ENCODE data around the gene CEP162. TPM values are rescaled to one million over a fixed set of nuclear protein-coding genes. Genes with fewer than 3 reads are reported as not detected.

Gene CEP162
- total and polyA plus RNA-seq, 2 of the 8 experiments (the other 6 are each of a cell fraction or from before 2014, with no cell fraction given), result 1.3 to 10.6 TPM

GRCh38 chr6:84227044-84227433 is 404 bp downstream of the CEP162 start (continued):
- TF ChIP-seq, protein P1, sequence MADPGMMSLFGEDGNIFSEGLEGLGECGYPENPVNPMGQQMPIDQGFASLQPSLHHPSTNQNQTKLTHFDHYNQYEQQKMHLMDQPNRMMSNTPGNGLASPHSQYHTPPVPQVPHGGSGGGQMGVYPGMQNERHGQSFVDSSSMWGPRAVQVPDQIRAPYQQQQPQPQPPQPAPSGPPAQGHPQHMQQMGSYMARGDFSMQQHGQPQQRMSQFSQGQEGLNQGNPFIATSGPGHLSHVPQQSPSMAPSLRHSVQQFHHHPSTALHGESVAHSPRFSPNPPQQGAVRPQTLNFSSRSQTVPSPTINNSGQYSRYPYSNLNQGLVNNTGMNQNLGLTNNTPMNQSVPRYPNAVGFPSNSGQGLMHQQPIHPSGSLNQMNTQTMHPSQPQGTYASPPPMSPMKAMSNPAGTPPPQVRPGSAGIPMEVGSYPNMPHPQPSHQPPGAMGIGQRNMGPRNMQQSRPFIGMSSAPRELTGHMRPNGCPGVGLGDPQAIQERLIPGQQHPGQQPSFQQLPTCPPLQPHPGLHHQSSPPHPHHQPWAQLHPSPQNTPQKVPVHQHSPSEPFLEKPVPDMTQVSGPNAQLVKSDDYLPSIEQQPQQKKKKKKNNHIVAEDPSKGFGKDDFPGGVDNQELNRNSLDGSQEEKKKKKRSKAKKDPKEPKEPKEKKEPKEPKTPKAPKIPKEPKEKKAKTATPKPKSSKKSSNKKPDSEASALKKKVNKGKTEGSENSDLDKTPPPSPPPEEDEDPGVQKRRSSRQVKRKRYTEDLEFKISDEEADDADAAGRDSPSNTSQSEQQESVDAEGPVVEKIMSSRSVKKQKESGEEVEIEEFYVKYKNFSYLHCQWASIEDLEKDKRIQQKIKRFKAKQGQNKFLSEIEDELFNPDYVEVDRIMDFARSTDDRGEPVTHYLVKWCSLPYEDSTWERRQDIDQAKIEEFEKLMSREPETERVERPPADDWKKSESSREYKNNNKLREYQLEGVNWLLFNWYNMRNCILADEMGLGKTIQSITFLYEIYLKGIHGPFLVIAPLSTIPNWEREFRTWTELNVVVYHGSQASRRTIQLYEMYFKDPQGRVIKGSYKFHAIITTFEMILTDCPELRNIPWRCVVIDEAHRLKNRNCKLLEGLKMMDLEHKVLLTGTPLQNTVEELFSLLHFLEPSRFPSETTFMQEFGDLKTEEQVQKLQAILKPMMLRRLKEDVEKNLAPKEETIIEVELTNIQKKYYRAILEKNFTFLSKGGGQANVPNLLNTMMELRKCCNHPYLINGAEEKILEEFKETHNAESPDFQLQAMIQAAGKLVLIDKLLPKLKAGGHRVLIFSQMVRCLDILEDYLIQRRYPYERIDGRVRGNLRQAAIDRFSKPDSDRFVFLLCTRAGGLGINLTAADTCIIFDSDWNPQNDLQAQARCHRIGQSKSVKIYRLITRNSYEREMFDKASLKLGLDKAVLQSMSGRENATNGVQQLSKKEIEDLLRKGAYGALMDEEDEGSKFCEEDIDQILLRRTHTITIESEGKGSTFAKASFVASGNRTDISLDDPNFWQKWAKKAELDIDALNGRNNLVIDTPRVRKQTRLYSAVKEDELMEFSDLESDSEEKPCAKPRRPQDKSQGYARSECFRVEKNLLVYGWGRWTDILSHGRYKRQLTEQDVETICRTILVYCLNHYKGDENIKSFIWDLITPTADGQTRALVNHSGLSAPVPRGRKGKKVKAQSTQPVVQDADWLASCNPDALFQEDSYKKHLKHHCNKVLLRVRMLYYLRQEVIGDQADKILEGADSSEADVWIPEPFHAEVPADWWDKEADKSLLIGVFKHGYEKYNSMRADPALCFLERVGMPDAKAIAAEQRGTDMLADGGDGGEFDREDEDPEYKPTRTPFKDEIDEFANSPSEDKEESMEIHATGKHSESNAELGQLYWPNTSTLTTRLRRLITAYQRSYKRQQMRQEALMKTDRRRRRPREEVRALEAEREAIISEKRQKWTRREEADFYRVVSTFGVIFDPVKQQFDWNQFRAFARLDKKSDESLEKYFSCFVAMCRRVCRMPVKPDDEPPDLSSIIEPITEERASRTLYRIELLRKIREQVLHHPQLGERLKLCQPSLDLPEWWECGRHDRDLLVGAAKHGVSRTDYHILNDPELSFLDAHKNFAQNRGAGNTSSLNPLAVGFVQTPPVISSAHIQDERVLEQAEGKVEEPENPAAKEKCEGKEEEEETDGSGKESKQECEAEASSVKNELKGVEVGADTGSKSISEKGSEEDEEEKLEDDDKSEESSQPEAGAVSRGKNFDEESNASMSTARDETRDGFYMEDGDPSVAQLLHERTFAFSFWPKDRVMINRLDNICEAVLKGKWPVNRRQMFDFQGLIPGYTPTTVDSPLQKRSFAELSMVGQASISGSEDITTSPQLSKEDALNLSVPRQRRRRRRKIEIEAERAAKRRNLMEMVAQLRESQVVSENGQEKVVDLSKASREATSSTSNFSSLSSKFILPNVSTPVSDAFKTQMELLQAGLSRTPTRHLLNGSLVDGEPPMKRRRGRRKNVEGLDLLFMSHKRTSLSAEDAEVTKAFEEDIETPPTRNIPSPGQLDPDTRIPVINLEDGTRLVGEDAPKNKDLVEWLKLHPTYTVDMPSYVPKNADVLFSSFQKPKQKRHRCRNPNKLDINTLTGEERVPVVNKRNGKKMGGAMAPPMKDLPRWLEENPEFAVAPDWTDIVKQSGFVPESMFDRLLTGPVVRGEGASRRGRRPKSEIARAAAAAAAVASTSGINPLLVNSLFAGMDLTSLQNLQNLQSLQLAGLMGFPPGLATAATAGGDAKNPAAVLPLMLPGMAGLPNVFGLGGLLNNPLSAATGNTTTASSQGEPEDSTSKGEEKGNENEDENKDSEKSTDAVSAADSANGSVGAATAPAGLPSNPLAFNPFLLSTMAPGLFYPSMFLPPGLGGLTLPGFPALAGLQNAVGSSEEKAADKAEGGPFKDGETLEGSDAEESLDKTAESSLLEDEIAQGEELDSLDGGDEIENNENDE (IDR thresholded peaks at IDR 0.05; ENCODE audit: insufficient replicate concordance, low read length), result no peak
- TF ChIP-seq JUND (IDR thresholded peaks at IDR 0.05; ENCODE audit: low read length), result no peak
- TF ChIP-seq SIN3A (conservative IDR thresholded peaks at IDR 0.05 in 1 of 2, IDR thresholded peaks at IDR 0.05 in 1 of 2; ENCODE audit: low read depth in 1 of 2, low read length in 2 of 2), result no peak
- TF ChIP-seq GABPA (IDR thresholded peaks at IDR 0.05; ENCODE audit: borderline replicate concordance, insufficient read depth, low read length), result no peak
- no peak for TF ChIP-seq EP300 (IDR thresholded peaks at IDR 0.05; ENCODE audit: borderline replicate concordance in 1 of 2, low read depth in 2 of 2, low read length in 2 of 2)
- TF ChIP-seq FOSL1 (IDR thresholded peaks at IDR 0.05; ENCODE audit: insufficient read depth, low read depth, low read length), result no peak
- TF ChIP-seq RAD21 (IDR thresholded peaks at IDR 0.05 in 1 of 2, conservative IDR thresholded peaks at IDR 0.05 in 1 of 2; ENCODE audit: low read depth in 2 of 2, low read length in 2 of 2), result no peak

Data from H1 (cell line).